ENCODE results near the gene JAGN1. TPM values are rescaled to one million over a fixed set of nuclear protein-coding genes. Genes with fewer than 3 reads are reported as not detected.
"Not testable (repeated sequence)": the region's sequence is repeated elsewhere in the genome, so short reads cannot be mapped to it uniquely, and the experiment has no call there.

Gene JAGN1
- total RNA-seq, 4 donors from 2014 or later: 29.5 to 71.3 (median 49.8) TPM

- Histone ChIP-seq H3K27me3 (no peaks in the 10 kb centered on the region), H3K27ac (no peak overlapping the region), H3K4me1 (peaks cover 24% of the 10 kb centered on the region), H3K4me3 (no peak overlapping the region), H3K9me3 (no peaks in the 10 kb centered on the region), H3K36me3 (peaks cover 2% of the 10 kb centered on the region)
- no peak for TF ChIP-seq POLR2AphosphoS5 (IDR thresholded peaks at IDR 0.05)
- no peak for DNase-seq (ENCODE audit: low spot score in 2 of 2)
- WGBS: 100% methylated on average over 3 of the region's 6 CpGs
These were observed 43.4 kb upstream of the JAGN1 start for GRCh38 chr3:9846931-9847488.

- H3K27ac ChIP-seq; H3K36me3 ChIP-seq; H3K9me3 ChIP-seq; H3K4me3 ChIP-seq; H3K27me3 ChIP-seq; DNase-seq (ENCODE audit: low spot score in 2 of 2): not testable (repeated sequence)
- WGBS: 39% methylated on average over 7 of the region's 9 CpGs
- H3K4me1 ChIP-seq: peaks cover 30% of the 10 kb centered on the region
These were observed 42.5 kb upstream of the JAGN1 start for GRCh38 chr3:9847870-9848269.

GRCh38 chr3:9848860-9849259, 41.5 kb upstream of the JAGN1 start:
- TF ChIP-seq CTCF (IDR thresholded peaks at IDR 0.05) (peak; percentile 42 to 43), POLR2AphosphoS5 (IDR thresholded peaks at IDR 0.05) (peak in 1 of 3 donors; percentile 17)
- Histone ChIP-seq H3K27ac (peak overlapping the region; percentile 51), H3K4me1 (peaks cover 30% of the 10 kb centered on the region)
- not testable (repeated sequence) for H3K27me3 ChIP-seq; H3K4me3 ChIP-seq; H3K36me3 ChIP-seq; H3K9me3 ChIP-seq; DNase-seq (ENCODE audit: low spot score in 2 of 2)
- WGBS: 32% methylated on average over 4 of the region's 4 CpGs

GRCh38 chr3:9851383-9851782, 39.0 kb upstream of the JAGN1 start:
- Histone ChIP-seq H3K27ac (peak overlapping the region; percentile 18), H3K4me1 (peaks cover 25% of the 10 kb centered on the region)
- not testable (repeated sequence) for H3K27me3 ChIP-seq; H3K9me3 ChIP-seq; H3K36me3 ChIP-seq; DNase-seq (ENCODE audit: low spot score in 2 of 2); H3K4me3 ChIP-seq
- WGBS: 77% methylated on average over 6 of the region's 6 CpGs

GRCh38 chr3:9851926-9852325, 38.5 kb upstream of the JAGN1 start:
- not testable (repeated sequence) for DNase-seq (ENCODE audit: low spot score in 2 of 2); H3K4me3 ChIP-seq; H3K9me3 ChIP-seq; H3K27me3 ChIP-seq; H3K36me3 ChIP-seq
- 37% methylated on average over 6 of the region's 6 CpGs for WGBS
- peak overlapping the region; percentile 18 for H3K27ac ChIP-seq
- peaks cover 25% of the 10 kb centered on the region for H3K4me1 ChIP-seq

- Histone ChIP-seq H3K27ac (no peak overlapping the region), H3K4me3 (no peak overlapping the region), H3K4me1 (peaks cover 25% of the 10 kb centered on the region), H3K27me3 (no peaks in the 10 kb centered on the region), H3K9me3 (no peaks in the 10 kb centered on the region), H3K36me3 (no peaks in the 10 kb centered on the region)
- TF ChIP-seq EP300 (IDR thresholded peaks at IDR 0.05) (no peak), POLR2AphosphoS5 (IDR thresholded peaks at IDR 0.05) (no peak), CTCF (IDR thresholded peaks at IDR 0.05) (no peak), POLR2A (IDR thresholded peaks at IDR 0.05) (no peak)
- DNase-seq (ENCODE audit: low spot score in 2 of 2): no peak
- 100% methylated on average over 6 of the region's 6 CpGs for WGBS
These were observed 37.9 kb upstream of the JAGN1 start for GRCh38 chr3:9852528-9852927.

GRCh38 chr3:9854291-9854940, 36.0 kb upstream of the JAGN1 start:
- H3K4me3 ChIP-seq; H3K36me3 ChIP-seq; H3K27me3 ChIP-seq; DNase-seq (ENCODE audit: low spot score in 2 of 2); H3K9me3 ChIP-seq; H3K27ac ChIP-seq: not testable (repeated sequence)
- WGBS: 78% methylated on average over 11 of the region's 11 CpGs
- peaks cover 21% of the 10 kb centered on the region for H3K4me1 ChIP-seq

- H3K36me3 ChIP-seq: no peaks in the 10 kb centered on the region
- no peaks in the 10 kb centered on the region for H3K9me3 ChIP-seq
- H3K27me3 ChIP-seq: no peaks in the 10 kb centered on the region
- no peak for DNase-seq (ENCODE audit: low spot score in 2 of 2)
- 100% methylated on average over 3 of the region's 3 CpGs for WGBS
- no peak overlapping the region for H3K27ac ChIP-seq
- peaks cover 21% of the 10 kb centered on the region for H3K4me1 ChIP-seq
- H3K4me3 ChIP-seq: no peak overlapping the region
- no peak for TF ChIP-seq POLR2A (IDR thresholded peaks at IDR 0.05)
- no peak for TF ChIP-seq POLR2AphosphoS5 (IDR thresholded peaks at IDR 0.05)
- TF ChIP-seq CTCF (IDR thresholded peaks at IDR 0.05): no peak
- no peak for TF ChIP-seq EP300 (IDR thresholded peaks at IDR 0.05)
These were observed 34.8 kb upstream of the JAGN1 start for GRCh38 chr3:9855594-9855993.

All from suprapubic skin (tissue), 4 donors.